ENCODE measurements around the gene GM2A. TPM values are rescaled to one million over a fixed set of nuclear protein-coding genes. Genes with fewer than 3 reads are reported as not detected.

The GM2A gene
- total and polyA plus RNA-seq, 8 donors: 6.4 to 25.0 (median 10.9) TPM

DNA sequence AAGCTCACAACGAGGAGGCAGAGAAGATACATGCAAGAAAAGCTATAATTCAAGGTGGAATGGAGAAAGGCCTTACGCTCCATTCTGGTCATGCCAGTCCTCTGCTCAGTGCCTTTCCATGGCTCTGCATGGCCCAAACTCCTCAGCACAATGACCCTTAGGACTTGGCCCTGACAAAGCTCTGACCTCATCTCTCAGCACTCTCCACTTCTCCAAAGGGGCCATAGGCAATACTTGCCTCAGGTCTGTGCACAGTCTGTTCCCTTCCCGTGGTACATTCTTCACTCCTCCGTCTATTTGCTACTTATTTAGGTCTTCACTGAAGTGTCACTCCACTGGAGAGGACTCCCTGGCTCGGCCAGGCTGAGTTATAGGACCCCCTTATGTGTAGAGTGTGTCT, 25.9 kb downstream of the GM2A start:
- FAIRE-seq (no peak), DNase-seq (no peak), ATAC-seq (no peak)
- no peaks in the 10 kb centered on the region for H3K36me3 ChIP-seq
- no peaks in the 10 kb centered on the region for H3K4me1 ChIP-seq
- intact Hi-C loops (cut with DNase I): no loop called here
- WGBS, 2 donors: 58 to 68% methylated on average over 5 of the region's 5 CpGs
- TF ChIP-seq, protein P1, sequence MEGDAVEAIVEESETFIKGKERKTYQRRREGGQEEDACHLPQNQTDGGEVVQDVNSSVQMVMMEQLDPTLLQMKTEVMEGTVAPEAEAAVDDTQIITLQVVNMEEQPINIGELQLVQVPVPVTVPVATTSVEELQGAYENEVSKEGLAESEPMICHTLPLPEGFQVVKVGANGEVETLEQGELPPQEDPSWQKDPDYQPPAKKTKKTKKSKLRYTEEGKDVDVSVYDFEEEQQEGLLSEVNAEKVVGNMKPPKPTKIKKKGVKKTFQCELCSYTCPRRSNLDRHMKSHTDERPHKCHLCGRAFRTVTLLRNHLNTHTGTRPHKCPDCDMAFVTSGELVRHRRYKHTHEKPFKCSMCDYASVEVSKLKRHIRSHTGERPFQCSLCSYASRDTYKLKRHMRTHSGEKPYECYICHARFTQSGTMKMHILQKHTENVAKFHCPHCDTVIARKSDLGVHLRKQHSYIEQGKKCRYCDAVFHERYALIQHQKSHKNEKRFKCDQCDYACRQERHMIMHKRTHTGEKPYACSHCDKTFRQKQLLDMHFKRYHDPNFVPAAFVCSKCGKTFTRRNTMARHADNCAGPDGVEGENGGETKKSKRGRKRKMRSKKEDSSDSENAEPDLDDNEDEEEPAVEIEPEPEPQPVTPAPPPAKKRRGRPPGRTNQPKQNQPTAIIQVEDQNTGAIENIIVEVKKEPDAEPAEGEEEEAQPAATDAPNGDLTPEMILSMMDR (IDR thresholded peaks at IDR 0.05): no peak
- no peaks in the 10 kb centered on the region for H3K9me3 ChIP-seq
- H3K27me3 ChIP-seq: no peaks in the 10 kb centered on the region
- no peak overlapping the region for H3K4me3 ChIP-seq
- no peak overlapping the region for H3K27ac ChIP-seq

DNA sequence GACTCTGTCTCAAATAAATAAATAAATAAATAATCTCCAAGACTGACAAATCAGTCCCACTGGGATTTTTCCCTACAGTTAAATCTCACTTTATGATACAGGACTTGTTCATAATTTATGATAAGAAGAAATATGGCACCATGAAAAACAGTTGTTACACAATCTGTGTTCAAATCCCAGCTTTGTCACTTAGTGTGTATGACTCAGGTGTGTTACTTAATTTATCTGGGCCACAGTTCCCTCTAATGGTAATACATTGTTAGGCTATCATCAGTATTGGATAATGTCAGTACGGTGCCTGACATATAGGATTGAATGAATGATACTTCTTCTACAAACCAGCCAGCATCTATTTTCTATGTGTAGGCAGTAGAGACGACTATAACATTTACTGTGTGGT, 27.5 kb downstream of the GM2A start:
- H3K36me3 ChIP-seq: no peaks in the 10 kb centered on the region
- no peak for DNase-seq
- no peaks in the 10 kb centered on the region for H3K9me3 ChIP-seq
- TF ChIP-seq, protein P1 (IDR thresholded peaks at IDR 0.05): no peak
- H3K27ac ChIP-seq: no peak overlapping the region
- WGBS, 2 donors: 73 to 75% methylated on average over 2 of the region's 2 CpGs
- no peak overlapping the region for H3K4me3 ChIP-seq
- H3K27me3 ChIP-seq: no peaks in the 10 kb centered on the region
- intact Hi-C loops (cut with DNase I): no loop called here
- no peaks in the 10 kb centered on the region for H3K4me1 ChIP-seq
- no peak for FAIRE-seq
- no peak for ATAC-seq

DNA sequence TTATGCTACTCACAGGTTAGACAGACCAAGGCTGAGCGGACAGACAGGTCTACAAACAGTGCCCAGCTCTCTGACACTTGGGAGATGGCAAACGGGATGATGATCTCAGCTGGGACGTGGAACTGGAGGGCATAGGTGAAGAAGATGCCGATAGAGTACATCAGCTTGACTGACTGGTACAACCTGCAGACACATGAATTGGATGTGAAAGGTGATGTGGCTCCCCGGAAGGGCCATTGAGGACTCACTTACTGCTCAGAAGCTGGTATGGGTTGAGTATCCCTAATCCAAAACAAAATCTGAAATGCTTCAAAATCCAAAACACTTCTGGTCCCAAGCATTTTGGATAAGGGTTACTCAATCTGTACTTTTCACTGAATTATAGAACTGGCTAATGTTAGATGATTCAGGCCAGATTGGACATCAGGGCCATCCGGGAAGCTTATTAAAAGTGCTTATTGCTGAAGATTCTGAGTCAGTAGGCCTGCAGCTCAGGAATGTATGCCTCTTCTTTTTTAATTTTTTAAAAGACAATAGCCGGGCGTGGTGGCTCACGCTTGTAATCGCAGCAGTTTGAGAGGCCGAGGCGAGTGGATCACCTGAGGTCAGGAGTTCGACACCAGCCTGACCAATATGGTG, 28.1 kb downstream of the GM2A start:
- WGBS, 2 donors: 88 to 97% methylated on average over 13 of the region's 13 CpGs
- H3K9me3 ChIP-seq: no peaks in the 10 kb centered on the region
- intact Hi-C loops (cut with DNase I): no loop called here
- H3K36me3 ChIP-seq: no peaks in the 10 kb centered on the region
- TF ChIP-seq, protein P1 (IDR thresholded peaks at IDR 0.05): no peak
- no peaks in the 10 kb centered on the region for H3K4me1 ChIP-seq
- no peak for DNase-seq
- FAIRE-seq: no peak
- no peaks in the 10 kb centered on the region for H3K27me3 ChIP-seq
- H3K27ac ChIP-seq: no peak overlapping the region
- no peak for ATAC-seq
- H3K4me3 ChIP-seq: no peak overlapping the region

DNA sequence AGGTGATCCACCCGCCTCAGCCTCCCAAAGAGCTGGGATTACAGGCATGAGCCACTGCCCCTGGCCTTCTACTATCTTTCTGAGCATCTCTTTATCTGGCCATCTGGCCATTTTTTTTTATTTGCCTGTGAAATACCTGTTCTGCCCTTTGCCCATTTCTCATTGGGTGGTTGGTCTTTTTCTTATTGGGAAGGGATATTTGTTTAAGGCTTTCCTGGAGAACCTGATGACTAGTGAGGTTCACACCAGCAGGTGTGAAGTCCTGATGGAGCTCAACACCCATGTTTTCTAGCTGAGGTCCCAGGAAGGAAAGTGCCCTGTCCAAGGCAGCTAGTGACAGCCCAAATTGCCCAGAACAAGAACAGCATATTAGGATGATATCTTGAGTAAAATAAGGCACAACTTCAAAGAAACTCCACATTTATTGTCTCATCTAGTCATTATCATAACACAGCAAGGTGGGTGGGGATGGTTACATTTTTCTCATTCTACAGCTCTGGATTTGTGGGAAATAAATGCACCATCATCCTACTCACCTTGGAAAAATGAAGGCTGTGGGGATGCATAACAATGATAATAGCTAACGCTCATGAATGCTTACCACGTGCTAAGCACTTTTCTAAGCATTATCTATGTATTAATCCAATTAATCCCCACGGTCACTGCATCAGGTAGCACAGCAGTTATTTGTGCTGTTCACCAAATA, 30.3 kb downstream of the GM2A start:
- WGBS, 2 donors: 65 to 78% methylated on average over 4 of the region's 4 CpGs
- ATAC-seq (no peak), FAIRE-seq (no peak), DNase-seq (no peak)
- Histone ChIP-seq H3K4me3 (no peak overlapping the region), H3K4me1 (no peaks in the 10 kb centered on the region), H3K27ac (no peak overlapping the region), H3K27me3 (no peaks in the 10 kb centered on the region), H3K9me3 (no peaks in the 10 kb centered on the region), H3K36me3 (no peaks in the 10 kb centered on the region)
- intact Hi-C loops (cut with DNase I): no loop called here
- TF ChIP-seq, protein P1 (IDR thresholded peaks at IDR 0.05): no peak

DNA sequence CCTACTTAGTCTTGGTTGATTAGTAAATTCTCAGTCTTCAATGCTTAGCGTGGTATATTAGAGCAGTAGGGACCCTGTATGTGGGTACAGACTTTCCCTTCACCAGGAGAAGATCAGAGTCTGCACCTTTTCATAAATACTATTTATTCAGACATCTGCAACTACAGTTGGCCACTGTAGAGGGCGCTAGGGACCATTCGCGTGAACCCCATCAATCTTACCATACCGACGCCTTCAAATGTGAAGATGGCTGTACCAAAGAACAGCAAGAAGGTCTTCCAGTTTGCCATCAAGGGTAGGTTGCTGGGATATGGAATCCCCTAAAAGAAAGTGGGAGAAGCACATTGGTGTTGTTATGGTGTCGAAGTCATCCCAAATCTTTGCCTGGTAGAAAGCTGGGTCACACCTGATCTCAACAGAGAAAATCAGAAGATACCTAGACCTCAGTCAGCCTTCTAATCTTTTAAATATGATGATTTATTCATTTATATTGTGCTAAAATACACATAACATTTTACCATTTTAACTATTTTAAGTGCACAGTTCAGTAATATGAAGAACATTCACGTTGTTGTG, 31.5 kb downstream of the GM2A start:
- H3K4me1 ChIP-seq: no peaks in the 10 kb centered on the region
- no peak for FAIRE-seq
- intact Hi-C loops (cut with DNase I): no loop called here
- H3K27me3 ChIP-seq: no peaks in the 10 kb centered on the region
- no peaks in the 10 kb centered on the region for H3K36me3 ChIP-seq
- no peak for DNase-seq
- no peak overlapping the region for H3K4me3 ChIP-seq
- H3K9me3 ChIP-seq: no peaks in the 10 kb centered on the region
- H3K27ac ChIP-seq: no peak overlapping the region
- ATAC-seq: no peak
- TF ChIP-seq, protein P1 (IDR thresholded peaks at IDR 0.05): no peak
- WGBS, 2 donors: 31% methylated on average over 8 of the region's 8 CpGs
